Peyer's patch (tissue), 4 donors: ENCODE measurements around the gene LATS1.

Source experiments
- POLR2A ChIP-seq, 2 donors: fragments of 450-650 bp; IDR thresholded peaks; one replicate each; pipeline ENCODE4 v1.5.1; 2017; ENCODE audit warnings: antibody characterized with exemption in 2 of 2, mild to moderate bottlenecking in 2 of 2, moderate library complexity in 2 of 2
- TF ChIP-seq, protein P1 (sequence below), 6 experiments: fragments of 450-650 bp in 4 of 6; fragments of 200-600 bp in 2 of 6; sonication (generic) in 1 of 6; IDR thresholded peaks; one replicate each; pipeline ENCODE4 v1.5.1; 2017 to 2019; ENCODE audit warnings: antibody characterized with exemption in 6 of 6, mild to moderate bottlenecking in 3 of 6, moderate library complexity in 1 of 6

DNA sequence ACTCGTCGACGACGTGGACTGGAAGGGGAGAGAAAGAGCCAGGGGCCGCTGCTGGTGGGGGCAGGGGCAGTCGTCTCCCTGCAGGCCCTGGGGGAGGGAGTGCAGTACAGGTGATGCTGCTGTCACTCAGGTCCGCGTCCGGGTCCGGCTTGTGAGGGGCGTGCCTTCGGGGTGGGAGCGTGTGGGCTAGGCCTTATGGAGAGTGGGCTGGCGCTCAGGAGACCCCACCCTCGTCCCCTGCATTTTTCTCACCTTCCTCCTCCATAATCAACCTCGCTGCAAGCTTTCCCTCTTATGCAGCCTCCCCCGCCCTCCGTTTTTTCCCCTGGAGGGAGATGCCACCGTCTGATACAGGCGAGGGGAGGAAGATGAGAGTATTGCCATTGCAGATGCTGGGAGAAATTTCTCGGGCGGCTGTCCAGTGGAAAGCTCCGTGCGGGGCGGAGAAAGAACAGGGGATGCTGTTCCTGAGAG lies 32.3 kb upstream of the LATS1 start:
- TF ChIP-seq, protein P1, sequence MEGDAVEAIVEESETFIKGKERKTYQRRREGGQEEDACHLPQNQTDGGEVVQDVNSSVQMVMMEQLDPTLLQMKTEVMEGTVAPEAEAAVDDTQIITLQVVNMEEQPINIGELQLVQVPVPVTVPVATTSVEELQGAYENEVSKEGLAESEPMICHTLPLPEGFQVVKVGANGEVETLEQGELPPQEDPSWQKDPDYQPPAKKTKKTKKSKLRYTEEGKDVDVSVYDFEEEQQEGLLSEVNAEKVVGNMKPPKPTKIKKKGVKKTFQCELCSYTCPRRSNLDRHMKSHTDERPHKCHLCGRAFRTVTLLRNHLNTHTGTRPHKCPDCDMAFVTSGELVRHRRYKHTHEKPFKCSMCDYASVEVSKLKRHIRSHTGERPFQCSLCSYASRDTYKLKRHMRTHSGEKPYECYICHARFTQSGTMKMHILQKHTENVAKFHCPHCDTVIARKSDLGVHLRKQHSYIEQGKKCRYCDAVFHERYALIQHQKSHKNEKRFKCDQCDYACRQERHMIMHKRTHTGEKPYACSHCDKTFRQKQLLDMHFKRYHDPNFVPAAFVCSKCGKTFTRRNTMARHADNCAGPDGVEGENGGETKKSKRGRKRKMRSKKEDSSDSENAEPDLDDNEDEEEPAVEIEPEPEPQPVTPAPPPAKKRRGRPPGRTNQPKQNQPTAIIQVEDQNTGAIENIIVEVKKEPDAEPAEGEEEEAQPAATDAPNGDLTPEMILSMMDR (IDR thresholded peaks at IDR 0.05) = no peak
- no peak for TF ChIP-seq POLR2A (IDR thresholded peaks at IDR 0.05)
